GM18909 (cell line): Measurements from ENCODE around the gene PLET1.

ENCODE experiments used
- ATAC-seq: cut with Tn5 transposase; IDR thresholded peaks from one replicate; pipeline ENCODE4 v1.9.1; 2021; ENCODE audit warnings: mild to moderate bottlenecking; ENCODE audit not compliant: unreplicated experiment, poor library complexity

The PLET1 gene

GRCh38 chr11:112248201-112248600 is 12.5 kb downstream of the PLET1 start:
- ATAC-seq = no peak

GRCh38 chr11:112247201-112247600 is 13.5 kb downstream of the PLET1 start:
- no peak for ATAC-seq

GRCh38 chr11:112241486-112241885 is 19.2 kb downstream of the PLET1 start:
- no peak for ATAC-seq

GRCh38 chr11:112238041-112238440 is 22.6 kb downstream of the PLET1 start:
- no peak for ATAC-seq

- ATAC-seq = no peak
These were observed 23.2 kb downstream of the PLET1 start for GRCh38 chr11:112237451-112237850.

- no peak for ATAC-seq
These were observed 24.8 kb downstream of the PLET1 start for GRCh38 chr11:112235750-112236390.

- ATAC-seq = no peak
These were observed 28.7 kb downstream of the PLET1 start for GRCh38 chr11:112231952-112232351.

GRCh38 chr11:112229746-112230433 is 30.8 kb downstream of the PLET1 start:
- ATAC-seq = no peak

- no peak for ATAC-seq
These were observed 31.5 kb downstream of the PLET1 start for GRCh38 chr11:112229159-112229558.

GRCh38 chr11:112228706-112229105 is 32.0 kb downstream of the PLET1 start:
- no peak for ATAC-seq

GRCh38 chr11:112227471-112227870 is 33.2 kb downstream of the PLET1 start:
- ATAC-seq = no peak

GRCh38 chr11:112226831-112227401 is 33.7 kb downstream of the PLET1 start:
- peak; percentile 49 for ATAC-seq

GRCh38 chr11:112226062-112226830 is 34.4 kb downstream of the PLET1 start, which contains the start of gene PTS:
PTS (plus strand) TSS chr11:112226428; CDS start chr11:112226444, 16 bp downstream.
- peak; percentile 96 for ATAC-seq

GRCh38 chr11:112225753-112226061 is 35.0 kb downstream of the PLET1 start:
- no peak for ATAC-seq

GRCh38 chr11:112223754-112224532 is 36.7 kb downstream of the PLET1 start:
- no peak for ATAC-seq

GRCh38 chr11:112223121-112223520 is 37.5 kb downstream of the PLET1 start:
- ATAC-seq = no peak

GRCh38 chr11:112222303-112222702 is 38.4 kb downstream of the PLET1 start:
- ATAC-seq = no peak

- no peak for ATAC-seq
These were observed 39.3 kb downstream of the PLET1 start for GRCh38 chr11:112221274-112221835.

GRCh38 chr11:112219476-112220232 is 41.0 kb downstream of the PLET1 start:
- ATAC-seq = peak; percentile 91
